Spleen (tissue), 11 donors: ENCODE data around the gene ABCB4. TPM values are rescaled to one million over a fixed set of nuclear protein-coding genes. Genes with fewer than 3 reads are reported as not detected.

Experiments used
- DNase-seq: peaks from one replicate; pipeline ENCODE4 v3.0.0-alpha.2; 2020
- H3K27ac ChIP-seq, 8 donors: fragments of 200-600 bp; sonication (generic) in 7 of 8; 1 replicate in 4 of 8; 2 replicates in 4 of 8; pipeline versions ENCODE4 v1.5.0 to v1.8.0; 2016 to 2021; ENCODE audit warnings: inconsistent platforms in 4 of 8, mild to moderate bottlenecking in 4 of 8, moderate library complexity in 1 of 8
- H3K27me3 ChIP-seq, 7 donors: fragments of 200-600 bp; sonication (generic) in 6 of 7; replicated peaks in 1 of 7; 1 replicate in 4 of 7; 2 replicates in 3 of 7; pipeline versions ENCODE4 v1.5.0 to v1.8.0; 2016 to 2021; ENCODE audit warnings: inconsistent platforms in 3 of 7, mild to moderate bottlenecking in 1 of 7
- H3K36me3 ChIP-seq, 6 donors: fragments of 200-600 bp; sonication (generic) in 5 of 6; 1 replicate in 4 of 6; 2 replicates in 2 of 6; pipeline versions ENCODE4 v1.5.0 to v1.8.0; 2016 to 2021; ENCODE audit warnings: inconsistent platforms in 2 of 6
- H3K4me1 ChIP-seq, 6 donors: fragments of 200-600 bp; sonication (generic) in 5 of 6; 1 replicate in 3 of 6; 2 replicates in 3 of 6; pipeline versions ENCODE4 v1.5.0 to v1.8.0; 2016 to 2021; ENCODE audit warnings: inconsistent platforms in 3 of 6
- H3K4me3 ChIP-seq, 8 donors: fragments of 200-600 bp; sonication (generic) in 7 of 8; 1 replicate in 4 of 8; 2 replicates in 4 of 8; pipeline versions ENCODE4 v1.5.0 to v1.8.0; 2016 to 2021; ENCODE audit warnings: inconsistent platforms in 4 of 8, mild to moderate bottlenecking in 4 of 8, moderate library complexity in 2 of 8
- H3K9me3 ChIP-seq, 8 donors: fragments of 200-600 bp; sonication (generic) in 7 of 8; 1 replicate in 4 of 8; 2 replicates in 4 of 8; pipeline versions ENCODE4 v1.5.0 to v1.8.0; 2016 to 2021; ENCODE audit warnings: inconsistent platforms in 4 of 8
- POLR2A ChIP-seq, 3 donors: fragments of 450-650 bp; IDR thresholded peaks; one replicate each; pipeline ENCODE4 v1.5.1; 2017; ENCODE audit warnings: antibody characterized with exemption in 3 of 3, mild to moderate bottlenecking in 1 of 3
- POLR2AphosphoS5 ChIP-seq, 3 donors: sonication (generic); formaldehyde crosslinking; IDR thresholded peaks; one replicate each; pipeline ENCODE4 v1.5.1; 2017; ENCODE audit warnings: antibody characterized with exemption in 3 of 3
- WGBS, 5 donors: extraction: QIAGEN DNeasy Blood & Tissue Kit in 3 of 5; methylation state at CpG; one replicate each; pipeline versions ENCODE4 v1.1.5 to v1.1.7; 2013 to 2018; 5-methylcytosine and 5-hydroxymethylcytosine counted together
- intact Hi-C: fragments of 100-400 bp; cut with DNase I; formaldehyde crosslinking; loops from one replicate; pipeline ENCODE4 v1.15.0; 2023; ENCODE audit warnings: low total_unique reads
- polyA plus RNA-seq, 3 donors: library from polyadenylated mRNA; stranded (reverse); fragments of 200-250 nt; gene quantifications; one replicate each; pipeline ENCODE4 v1.2.1, GENCODE V29; 2013
- total RNA-seq, 7 donors: library from RNA; depleted of rRNA in 3 of 7; stranded (reverse); fragments of >200 nt in 3 of 7; fragmentation: NEBNext Ultra II Directional in 4 of 7; extraction: Animal tissue kit (Norgen Biotek cat#: 25700) in 4 of 7; gene quantifications; one replicate each; pipeline versions ENCODE4 v1.1.0 to v1.2.1, GENCODE V29; 2016 to 2021
- TF ChIP-seq, protein P1 (sequence below), 11 experiments: fragments of 200-600 bp in 7 of 11; fragments of 450-650 bp in 4 of 11; sonication (generic) in 4 of 11; IDR thresholded peaks in 8 of 11; conservative IDR thresholded peaks in 3 of 11; 1 replicate in 7 of 11; 2 replicates in 4 of 11; pipeline versions ENCODE4 v1.4.0 to v1.8.0; 2016 to 2021; ENCODE audit warnings: antibody characterized with exemption in 11 of 11, inconsistent platforms in 4 of 11, mild to moderate bottlenecking in 1 of 11
- donor health status: healthy with polysubstance abuse.
- donor health status: DM: no; HTN: no; CAD: no; lungs with moderate emphysema.
- donor health status: DM: no; HTN: no; CAD: no.
- donor health status: Bipolar disorder and iron deficiency.
- donor health status: healthy.
- donor health status: DM: no; HTN: no; CAD: no.
- donor health status: DM: yes; HTN: yes; CAD: no.

The ABCB4 gene
- total and polyA plus RNA-seq, 10 donors = 12.1 to 37.5 (median 21.7) TPM

DNA sequence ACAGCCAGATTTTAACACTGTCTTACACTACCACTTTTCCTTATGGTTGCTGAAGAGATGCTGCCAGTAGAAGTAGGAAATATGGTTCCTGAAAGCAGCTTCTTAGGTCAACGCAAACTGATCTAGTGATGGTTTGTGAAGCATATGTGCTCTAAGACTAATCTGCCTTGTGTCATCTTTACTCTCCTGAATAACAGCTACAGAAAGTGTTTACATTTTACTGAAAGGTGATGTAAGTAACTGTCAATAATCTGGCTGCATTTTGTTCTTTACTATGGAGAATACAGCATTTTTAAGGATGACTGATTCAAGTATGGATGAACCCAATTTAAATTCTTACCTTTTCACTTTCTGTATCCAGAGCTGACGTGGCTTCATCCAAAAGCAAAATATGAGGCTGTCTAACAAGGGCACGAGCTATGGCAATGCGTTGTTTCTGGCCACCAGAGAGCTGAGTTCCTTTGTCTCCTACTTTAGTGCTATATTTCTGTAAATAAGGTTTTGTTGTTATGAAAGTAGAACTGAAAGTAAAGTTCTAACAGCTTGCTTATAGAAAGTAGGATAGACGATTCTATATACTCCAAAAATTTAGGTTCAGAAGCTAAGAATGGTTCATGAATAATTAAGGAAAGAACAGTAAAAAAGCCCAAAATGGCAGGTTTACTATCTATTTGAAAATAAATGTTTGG is 30.2 kb upstream of the ABCB4 start:
- TF ChIP-seq POLR2A (IDR thresholded peaks at IDR 0.05) = no peak
- no peak for TF ChIP-seq POLR2AphosphoS5 (IDR thresholded peaks at IDR 0.05)
- TF ChIP-seq, protein P1, sequence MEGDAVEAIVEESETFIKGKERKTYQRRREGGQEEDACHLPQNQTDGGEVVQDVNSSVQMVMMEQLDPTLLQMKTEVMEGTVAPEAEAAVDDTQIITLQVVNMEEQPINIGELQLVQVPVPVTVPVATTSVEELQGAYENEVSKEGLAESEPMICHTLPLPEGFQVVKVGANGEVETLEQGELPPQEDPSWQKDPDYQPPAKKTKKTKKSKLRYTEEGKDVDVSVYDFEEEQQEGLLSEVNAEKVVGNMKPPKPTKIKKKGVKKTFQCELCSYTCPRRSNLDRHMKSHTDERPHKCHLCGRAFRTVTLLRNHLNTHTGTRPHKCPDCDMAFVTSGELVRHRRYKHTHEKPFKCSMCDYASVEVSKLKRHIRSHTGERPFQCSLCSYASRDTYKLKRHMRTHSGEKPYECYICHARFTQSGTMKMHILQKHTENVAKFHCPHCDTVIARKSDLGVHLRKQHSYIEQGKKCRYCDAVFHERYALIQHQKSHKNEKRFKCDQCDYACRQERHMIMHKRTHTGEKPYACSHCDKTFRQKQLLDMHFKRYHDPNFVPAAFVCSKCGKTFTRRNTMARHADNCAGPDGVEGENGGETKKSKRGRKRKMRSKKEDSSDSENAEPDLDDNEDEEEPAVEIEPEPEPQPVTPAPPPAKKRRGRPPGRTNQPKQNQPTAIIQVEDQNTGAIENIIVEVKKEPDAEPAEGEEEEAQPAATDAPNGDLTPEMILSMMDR (IDR thresholded peaks at IDR 0.05 in 8 of 11, conservative IDR thresholded peaks at IDR 0.05 in 3 of 11) = no peak
- 72 to 83% (median 75%) methylated on average over 5 of the region's 5 CpGs for WGBS, 5 donors
- DNase-seq = no peak

GRCh38 chr7:87505122-87505521 is 29.6 kb upstream of the ABCB4 start:
- Histone ChIP-seq H3K4me3 (no peak overlapping the region), H3K9me3 (no peaks in the 10 kb centered on the region), H3K36me3 (peaks cover 0 to 21% (median 0%) of the 10 kb centered on the region in 6 donors), H3K4me1 (peaks cover 0 to 9% (median 0%) of the 10 kb centered on the region in 6 donors), H3K27ac (no peak overlapping the region), H3K27me3 (no peaks in the 10 kb centered on the region)
- intact Hi-C loops = no loop called here
- DNase-seq = no peak
- TF ChIP-seq POLR2A (IDR thresholded peaks at IDR 0.05) (no peak), POLR2AphosphoS5 (IDR thresholded peaks at IDR 0.05) (no peak)
- TF ChIP-seq, protein P1 (IDR thresholded peaks at IDR 0.05 in 8 of 11, conservative IDR thresholded peaks at IDR 0.05 in 3 of 11) = no peak
- WGBS, 5 donors = 84 to 93% (median 90%) methylated on average over 5 of the region's 5 CpGs

More for the DNA sequence above, 30.2 kb upstream of the ABCB4 start:
- Histone ChIP-seq H3K36me3 (peaks cover 0 to 21% (median 0%) of the 10 kb centered on the region in 6 donors), H3K4me1 (peaks cover 0 to 9% (median 0%) of the 10 kb centered on the region in 6 donors), H3K9me3 (no peaks in the 10 kb centered on the region), H3K4me3 (no peak overlapping the region), H3K27ac (no peak overlapping the region), H3K27me3 (no peaks in the 10 kb centered on the region)
- intact Hi-C loops = no loop called here

DNA sequence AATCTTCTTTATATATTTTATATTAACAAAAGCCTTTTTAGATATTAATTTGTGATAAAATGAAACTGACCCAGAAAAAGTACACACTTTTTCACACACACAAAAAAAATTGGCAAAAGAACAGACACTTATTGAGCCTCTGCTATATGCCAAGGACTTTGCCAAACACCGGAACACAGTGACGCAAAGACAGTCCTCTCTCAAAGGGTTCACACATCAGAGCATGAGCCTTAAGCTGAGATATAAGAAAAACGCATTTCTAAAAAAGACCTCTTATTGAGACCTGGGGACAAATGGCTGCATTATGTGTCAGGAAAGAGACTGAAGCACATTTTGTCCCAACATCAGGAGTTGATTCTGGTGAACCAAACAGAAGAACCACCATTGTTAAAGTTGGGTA is 24.0 kb upstream of the ABCB4 start:
- H3K27ac ChIP-seq = peak overlapping the region in 1 of 8 donors; percentile 8
- peaks cover 0 to 2% (median 0%) of the 10 kb centered on the region in 8 donors for H3K9me3 ChIP-seq
- H3K27me3 ChIP-seq = no peaks in the 10 kb centered on the region
- 86 to 95% (median 92%) methylated on average over 3 of the region's 3 CpGs for WGBS, 5 donors
- intact Hi-C loops = no loop called here
- no peak for DNase-seq
- H3K36me3 ChIP-seq = no peaks in the 10 kb centered on the region
- TF ChIP-seq, protein P1 (IDR thresholded peaks at IDR 0.05 in 8 of 11, conservative IDR thresholded peaks at IDR 0.05 in 3 of 11) = no peak
- TF ChIP-seq POLR2AphosphoS5 (IDR thresholded peaks at IDR 0.05) (no peak), POLR2A (IDR thresholded peaks at IDR 0.05) (no peak)
- H3K4me3 ChIP-seq = no peak overlapping the region
- peaks cover 0 to 18% (median 0%) of the 10 kb centered on the region in 6 donors for H3K4me1 ChIP-seq

DNA sequence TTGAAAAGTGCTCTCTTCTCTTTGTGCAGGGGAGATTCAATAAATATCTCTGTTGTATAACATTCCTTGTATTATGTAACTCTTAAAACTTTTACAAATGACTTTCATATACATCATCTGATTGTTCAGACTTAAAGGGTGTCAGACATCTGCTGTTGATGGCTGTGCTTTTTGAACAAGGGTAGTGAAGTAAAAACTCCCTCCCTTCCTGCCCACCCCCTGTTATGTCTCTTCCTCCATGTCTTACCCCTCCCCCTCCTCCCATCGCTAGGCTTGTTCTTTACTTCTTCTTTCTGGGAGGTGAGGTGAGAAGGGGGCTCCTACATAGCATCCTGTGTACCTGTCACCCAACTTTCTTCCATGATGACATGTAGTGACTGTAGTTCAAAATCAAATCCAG is 23.4 kb upstream of the ABCB4 start:
- Histone ChIP-seq H3K9me3 (peaks cover 0 to 8% (median 0%) of the 10 kb centered on the region in 8 donors), H3K36me3 (no peaks in the 10 kb centered on the region), H3K4me3 (no peak overlapping the region), H3K27me3 (no peaks in the 10 kb centered on the region), H3K27ac (peak overlapping the region in 3 of 8 donors; percentile 15 to 56 (median 52)), H3K4me1 (peaks cover 0 to 18% (median 0%) of the 10 kb centered on the region in 6 donors)
- no peak for DNase-seq
- TF ChIP-seq POLR2A (IDR thresholded peaks at IDR 0.05) (no peak), POLR2AphosphoS5 (IDR thresholded peaks at IDR 0.05) (no peak)
- TF ChIP-seq, protein P1 (IDR thresholded peaks at IDR 0.05 in 8 of 11, conservative IDR thresholded peaks at IDR 0.05 in 3 of 11) = no peak
- intact Hi-C loops = no loop called here
- 0 to 45% (median 21%) methylated on average over 1 of the region's 1 CpG for WGBS, 5 donors
